ENCODE results near the gene LAMA3. TPM values are rescaled to one million over a fixed set of nuclear protein-coding genes. Genes with fewer than 3 reads are reported as not detected.

The LAMA3 gene
- total and polyA plus RNA-seq, 4 donors = 0.26 to 3.9 (median 0.37) TPM

DNA sequence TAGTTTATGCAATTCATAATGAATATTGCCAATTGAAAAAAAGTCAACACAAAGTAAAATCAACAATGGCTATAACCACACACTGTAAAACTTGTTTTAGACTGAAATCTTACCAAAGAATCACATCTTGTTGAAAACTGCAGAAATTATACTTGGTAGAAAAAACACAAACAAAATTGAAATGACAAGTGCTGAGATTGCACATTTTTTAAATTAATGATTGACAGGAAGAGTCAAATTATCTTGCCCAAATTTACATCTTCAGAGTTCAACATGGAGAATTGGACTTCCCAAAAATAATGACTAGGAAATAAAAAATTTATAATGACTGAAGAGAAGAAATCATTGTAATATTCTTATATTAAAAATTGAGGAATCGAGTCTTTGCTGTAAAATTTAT lies 240.7 kb downstream of the LAMA3 start:
- Histone ChIP-seq H3K4me1 (ENCODE audit: control insufficient read depth in 4 of 4, insufficient read depth in 4 of 4, low read length in 3 of 4) (peaks cover 0 to 9% (median 2%) of the 10 kb centered on the region in 4 donors), H3K36me3 (ENCODE audit: control insufficient read depth in 4 of 4, insufficient read depth in 3 of 4, low read depth in 1 of 4, low read length in 3 of 4) (no peaks in the 10 kb centered on the region), H3K9me3 (ENCODE audit: control insufficient read depth in 4 of 4, low read length in 3 of 4) (no peaks in the 10 kb centered on the region), H3K4me3 (ENCODE audit: low read depth in 1 of 3, low read length in 3 of 3) (no peak overlapping the region), H3K27ac (ENCODE audit: low read depth in 1 of 2, low read length in 2 of 2) (no peak overlapping the region), H3K27me3 (ENCODE audit: control insufficient read depth in 4 of 4, insufficient read depth in 4 of 4, low read length in 3 of 4) (no peaks in the 10 kb centered on the region), H3K9ac (ENCODE audit: low read depth in 1 of 2, low read length in 2 of 2) (no peak overlapping the region)
- over 99% methylated on average over 1 of the region's 1 CpG for WGBS
- no peak for DNase-seq (ENCODE audit: low spot score)
- TF ChIP-seq SP1 (IDR thresholded peaks at IDR 0.05) (no peak), NR2F2 (IDR thresholded peaks at IDR 0.05) (no peak), YY1 (IDR thresholded peaks at IDR 0.05) (no peak), FOXA2 (IDR thresholded peaks at IDR 0.05) (no peak), MAX (IDR thresholded peaks at IDR 0.05) (no peak), FOXA1 (IDR thresholded peaks at IDR 0.05) (no peak), TAF1 (conservative IDR thresholded peaks at IDR 0.05) (no peak), EGR1 (IDR thresholded peaks at IDR 0.05; ENCODE audit: low read depth in 2 of 2) (no peak), ATF3 (IDR thresholded peaks at IDR 0.05) (no peak), HNF4G (IDR thresholded peaks at IDR 0.05) (no peak), JUND (IDR thresholded peaks at IDR 0.05) (no peak)
- TF ChIP-seq, protein P1, sequence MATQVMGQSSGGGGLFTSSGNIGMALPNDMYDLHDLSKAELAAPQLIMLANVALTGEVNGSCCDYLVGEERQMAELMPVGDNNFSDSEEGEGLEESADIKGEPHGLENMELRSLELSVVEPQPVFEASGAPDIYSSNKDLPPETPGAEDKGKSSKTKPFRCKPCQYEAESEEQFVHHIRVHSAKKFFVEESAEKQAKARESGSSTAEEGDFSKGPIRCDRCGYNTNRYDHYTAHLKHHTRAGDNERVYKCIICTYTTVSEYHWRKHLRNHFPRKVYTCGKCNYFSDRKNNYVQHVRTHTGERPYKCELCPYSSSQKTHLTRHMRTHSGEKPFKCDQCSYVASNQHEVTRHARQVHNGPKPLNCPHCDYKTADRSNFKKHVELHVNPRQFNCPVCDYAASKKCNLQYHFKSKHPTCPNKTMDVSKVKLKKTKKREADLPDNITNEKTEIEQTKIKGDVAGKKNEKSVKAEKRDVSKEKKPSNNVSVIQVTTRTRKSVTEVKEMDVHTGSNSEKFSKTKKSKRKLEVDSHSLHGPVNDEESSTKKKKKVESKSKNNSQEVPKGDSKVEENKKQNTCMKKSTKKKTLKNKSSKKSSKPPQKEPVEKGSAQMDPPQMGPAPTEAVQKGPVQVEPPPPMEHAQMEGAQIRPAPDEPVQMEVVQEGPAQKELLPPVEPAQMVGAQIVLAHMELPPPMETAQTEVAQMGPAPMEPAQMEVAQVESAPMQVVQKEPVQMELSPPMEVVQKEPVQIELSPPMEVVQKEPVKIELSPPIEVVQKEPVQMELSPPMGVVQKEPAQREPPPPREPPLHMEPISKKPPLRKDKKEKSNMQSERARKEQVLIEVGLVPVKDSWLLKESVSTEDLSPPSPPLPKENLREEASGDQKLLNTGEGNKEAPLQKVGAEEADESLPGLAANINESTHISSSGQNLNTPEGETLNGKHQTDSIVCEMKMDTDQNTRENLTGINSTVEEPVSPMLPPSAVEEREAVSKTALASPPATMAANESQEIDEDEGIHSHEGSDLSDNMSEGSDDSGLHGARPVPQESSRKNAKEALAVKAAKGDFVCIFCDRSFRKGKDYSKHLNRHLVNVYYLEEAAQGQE (IDR thresholded peaks at IDR 0.05) = no peak

GRCh38 chr18:23932385-23933067 lies 243.3 kb downstream of the LAMA3 start:
- H3K36me3 ChIP-seq (ENCODE audit: control insufficient read depth in 4 of 4, insufficient read depth in 3 of 4, low read depth in 1 of 4, low read length in 3 of 4) = no peaks in the 10 kb centered on the region
- WGBS = 89% methylated on average over 8 of the region's 8 CpGs
- peaks cover 0 to 6% (median 0%) of the 10 kb centered on the region in 4 donors for H3K4me1 ChIP-seq (ENCODE audit: control insufficient read depth in 4 of 4, insufficient read depth in 4 of 4, low read length in 3 of 4)
- H3K4me3 ChIP-seq (ENCODE audit: low read depth in 1 of 3, low read length in 3 of 3) = no peak overlapping the region
- TF ChIP-seq YY1 (IDR thresholded peaks at IDR 0.05) (no peak), ATF3 (IDR thresholded peaks at IDR 0.05) (no peak), ZBTB33 (IDR thresholded peaks at IDR 0.05) (no peak), NR2F2 (IDR thresholded peaks at IDR 0.05) (no peak), MAX (IDR thresholded peaks at IDR 0.05) (no peak), HNF4A (conservative IDR thresholded peaks at IDR 0.05) (no peak), FOXA1 (IDR thresholded peaks at IDR 0.05) (no peak), HNF4G (IDR thresholded peaks at IDR 0.05) (no peak), JUND (IDR thresholded peaks at IDR 0.05) (no peak), TAF1 (conservative IDR thresholded peaks at IDR 0.05) (no peak), FOXA2 (IDR thresholded peaks at IDR 0.05) (no peak)
- TF ChIP-seq, protein P1 (IDR thresholded peaks at IDR 0.05) = no peak
- TF ChIP-seq, protein P2, sequence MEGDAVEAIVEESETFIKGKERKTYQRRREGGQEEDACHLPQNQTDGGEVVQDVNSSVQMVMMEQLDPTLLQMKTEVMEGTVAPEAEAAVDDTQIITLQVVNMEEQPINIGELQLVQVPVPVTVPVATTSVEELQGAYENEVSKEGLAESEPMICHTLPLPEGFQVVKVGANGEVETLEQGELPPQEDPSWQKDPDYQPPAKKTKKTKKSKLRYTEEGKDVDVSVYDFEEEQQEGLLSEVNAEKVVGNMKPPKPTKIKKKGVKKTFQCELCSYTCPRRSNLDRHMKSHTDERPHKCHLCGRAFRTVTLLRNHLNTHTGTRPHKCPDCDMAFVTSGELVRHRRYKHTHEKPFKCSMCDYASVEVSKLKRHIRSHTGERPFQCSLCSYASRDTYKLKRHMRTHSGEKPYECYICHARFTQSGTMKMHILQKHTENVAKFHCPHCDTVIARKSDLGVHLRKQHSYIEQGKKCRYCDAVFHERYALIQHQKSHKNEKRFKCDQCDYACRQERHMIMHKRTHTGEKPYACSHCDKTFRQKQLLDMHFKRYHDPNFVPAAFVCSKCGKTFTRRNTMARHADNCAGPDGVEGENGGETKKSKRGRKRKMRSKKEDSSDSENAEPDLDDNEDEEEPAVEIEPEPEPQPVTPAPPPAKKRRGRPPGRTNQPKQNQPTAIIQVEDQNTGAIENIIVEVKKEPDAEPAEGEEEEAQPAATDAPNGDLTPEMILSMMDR (IDR thresholded peaks at IDR 0.05; ENCODE audit: low read depth, low read length, missing input control) = no peak
- H3K9me3 ChIP-seq (ENCODE audit: control insufficient read depth in 4 of 4, low read length in 3 of 4) = no peaks in the 10 kb centered on the region
- no peak for DNase-seq (ENCODE audit: low spot score)
- H3K27me3 ChIP-seq (ENCODE audit: control insufficient read depth in 4 of 4, insufficient read depth in 4 of 4, low read length in 3 of 4) = no peaks in the 10 kb centered on the region
- H3K27ac ChIP-seq (ENCODE audit: low read depth in 1 of 2, low read length in 2 of 2) = no peak overlapping the region
- H3K9ac ChIP-seq (ENCODE audit: low read depth in 1 of 2, low read length in 2 of 2) = no peak overlapping the region
